ENCODE results near the gene CFAP20DC. TPM values are rescaled to one million over a fixed set of nuclear protein-coding genes. Genes with fewer than 3 reads are reported as not detected.

CFAP20DC gene
- total and polyA plus RNA-seq, 2 of the 4 experiments (the other 2 are of a cell fraction): 1.2 to 1.6 TPM

DNA sequence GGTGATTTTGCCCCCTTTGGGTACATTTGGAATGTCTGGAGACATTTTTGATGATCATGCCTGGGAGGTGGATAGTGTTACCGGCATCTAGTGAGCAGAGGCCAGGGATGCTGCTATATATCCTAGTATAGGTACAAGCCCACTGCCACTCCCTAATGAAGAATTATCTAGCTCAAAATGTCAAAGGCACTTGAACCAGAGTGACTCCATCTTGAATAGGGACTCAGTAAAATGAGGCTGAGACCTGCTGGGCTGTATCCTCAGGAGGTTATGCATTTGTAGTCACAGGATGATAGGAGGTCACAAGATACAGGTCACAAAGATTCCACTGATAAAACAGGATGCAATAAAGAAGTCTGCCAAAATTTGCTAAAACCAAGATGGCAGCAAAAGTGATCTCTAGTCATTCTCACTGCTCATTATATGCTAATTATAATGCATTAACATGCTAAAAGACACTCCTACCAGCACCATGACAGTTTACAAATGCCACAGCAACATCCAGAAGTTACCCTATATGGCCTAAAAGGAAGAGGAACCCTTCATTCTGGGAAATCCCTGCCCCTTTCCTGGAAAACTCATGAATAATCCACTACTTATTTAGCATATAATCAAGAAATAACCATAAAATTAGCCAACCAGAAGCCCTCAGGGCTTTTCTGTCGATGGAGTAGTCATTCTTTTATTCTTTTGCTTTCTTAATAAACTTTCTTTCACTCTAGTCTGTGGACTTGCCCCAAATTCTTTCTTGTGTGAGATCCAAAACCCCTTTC, 343.2 kb downstream of the CFAP20DC start:
- Histone ChIP-seq H2BK15ac (ENCODE audit: low read depth, low read length) (no peak overlapping the region), H4K5ac (ENCODE audit: low read depth, low read length) (no peak overlapping the region), H2BK120ac (ENCODE audit: low read depth, low read length) (no peak overlapping the region), H3K27ac (ENCODE audit: insufficient read depth, low read length) (no peak overlapping the region), H3K36me3 (ENCODE audit: control insufficient read depth, insufficient read depth, low read length) (no peaks in the 10 kb centered on the region), H3K4me1 (ENCODE audit: control insufficient read depth, insufficient read depth, low read length) (no peaks in the 10 kb centered on the region), H4K8ac (ENCODE audit: low read depth in 2 of 2, low read length in 2 of 2) (no peak overlapping the region), H2AK5ac (ENCODE audit: low read depth, low read length) (no peak overlapping the region), H2AK9ac (replicated peaks; ENCODE audit: low read depth, low read length, poor library complexity) (no peak overlapping the region), H3K14ac (replicated peaks; ENCODE audit: low read depth, low read length) (no peak overlapping the region), H4K20me1 (ENCODE audit: insufficient read depth, low read length) (no peaks in the 10 kb centered on the region), H3K56ac (ENCODE audit: extremely low read depth, insufficient read depth, low read length) (no peak overlapping the region), H3K9me3 (ENCODE audit: control insufficient read depth, insufficient read depth, low read length) (no peaks in the 10 kb centered on the region), H2BK5ac (ENCODE audit: low read depth, low read length, poor library complexity, severe bottlenecking) (no peak overlapping the region), H3K9me1 (ENCODE audit: insufficient read depth, low read length) (no peaks in the 10 kb centered on the region), H2BK20ac (ENCODE audit: low read depth, low read length) (no peak overlapping the region), H2AFZ (replicated peaks; ENCODE audit: low read length, poor library complexity) (no peak overlapping the region), H3K79me1 (ENCODE audit: low read depth in 1 of 2, low read length in 2 of 2) (no peaks in the 10 kb centered on the region), H3K4me2 (ENCODE audit: low read depth, low read length) (no peak overlapping the region), H3K18ac (ENCODE audit: low read depth, low read length) (no peak overlapping the region), H3K4me3 (ENCODE audit: insufficient read depth, low read depth, low read length) (no peak overlapping the region), H3K23ac (ENCODE audit: low read depth, low read length) (no peak overlapping the region), H3K4ac (ENCODE audit: low read depth, low read length) (no peak overlapping the region), H3K9ac (ENCODE audit: low read depth, low read length) (no peak overlapping the region), H3K27me3 (ENCODE audit: control insufficient read depth, insufficient read depth, low read length) (no peaks in the 10 kb centered on the region), H4K91ac (ENCODE audit: insufficient read depth, low read depth, low read length) (no peak overlapping the region)
- no CpG with 5 or more reads among the region's 2 CpGs for WGBS, 2 experiments (ENCODE audit: extremely low coverage in 2 of 2, insufficient read length in 1 of 2)
- in situ Hi-C loops (cut with MboI; ENCODE audit: low sequenced_read_pairs): no loop called here
- no peak for TF ChIP-seq FOS (IDR thresholded peaks at IDR 0.05; ENCODE audit: low read depth, low read length)
- TF ChIP-seq, protein P1, sequence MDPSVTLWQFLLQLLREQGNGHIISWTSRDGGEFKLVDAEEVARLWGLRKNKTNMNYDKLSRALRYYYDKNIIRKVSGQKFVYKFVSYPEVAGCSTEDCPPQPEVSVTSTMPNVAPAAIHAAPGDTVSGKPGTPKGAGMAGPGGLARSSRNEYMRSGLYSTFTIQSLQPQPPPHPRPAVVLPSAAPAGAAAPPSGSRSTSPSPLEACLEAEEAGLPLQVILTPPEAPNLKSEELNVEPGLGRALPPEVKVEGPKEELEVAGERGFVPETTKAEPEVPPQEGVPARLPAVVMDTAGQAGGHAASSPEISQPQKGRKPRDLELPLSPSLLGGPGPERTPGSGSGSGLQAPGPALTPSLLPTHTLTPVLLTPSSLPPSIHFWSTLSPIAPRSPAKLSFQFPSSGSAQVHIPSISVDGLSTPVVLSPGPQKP (IDR thresholded peaks at IDR 0.05; ENCODE audit: borderline replicate concordance, low read depth, low read length): no peak
- no peak for TF ChIP-seq POLR2A (IDR thresholded peaks at IDR 0.05; ENCODE audit: low read depth, low read length)
- no peak for TF ChIP-seq CHD1 (IDR thresholded peaks at IDR 0.05; ENCODE audit: low read depth, low read length)
- TF ChIP-seq BHLHE40 (IDR thresholded peaks at IDR 0.05; ENCODE audit: low read depth, low read length): no peak
- no peak for TF ChIP-seq NFE2L2 (IDR thresholded peaks at IDR 0.05; ENCODE audit: low read depth, low read length)
- TF ChIP-seq USF2 (IDR thresholded peaks at IDR 0.05; ENCODE audit: low read depth, low read length): no peak
- TF ChIP-seq RFX5 (IDR thresholded peaks at IDR 0.05; ENCODE audit: low read depth, low read length): no peak
- no peak for TF ChIP-seq SMC3 (IDR thresholded peaks at IDR 0.05; ENCODE audit: low read depth, low read length)
- no peak for TF ChIP-seq RCOR1 (IDR thresholded peaks at IDR 0.05; ENCODE audit: insufficient replicate concordance, low read length)
- no peak for TF ChIP-seq CTCF (conservative IDR thresholded peaks at IDR 0.05; ENCODE audit: low read depth, low read length)
- no peak for TF ChIP-seq MAZ (IDR thresholded peaks at IDR 0.05; ENCODE audit: borderline replicate concordance, low read depth, low read length)
- TF ChIP-seq MAFK (IDR thresholded peaks at IDR 0.05; ENCODE audit: low read depth, low read length): no peak
- TF ChIP-seq MXI1 (IDR thresholded peaks at IDR 0.05; ENCODE audit: borderline replicate concordance, low read depth, low read length): no peak
- no peak for TF ChIP-seq CEBPB (IDR thresholded peaks at IDR 0.05; ENCODE audit: low read depth, low read length)
- no peak for TF ChIP-seq RAD21 (IDR thresholded peaks at IDR 0.05; ENCODE audit: low read length)
- CTCF ChIA-PET: interaction anchor here (0.7 kb wide), 2 partner anchors 10 to 43 kb away, joined by 3 to 4 read pairs; no protein-coding TSS in a partner anchor
- DNase-seq (no peak), ATAC-seq (ENCODE audit: low read depth) (no peak)
- BruUV-seq (replicated peaks): no TSS peak
- dilution Hi-C loops (cut with HindIII; ENCODE audit: low sequenced_read_pairs, unreplicated experiment): no loop called here
- intact Hi-C loops (cut with micrococcal nuclease): no loop called here
- POLR2A ChIA-PET (ENCODE audit: unreplicated experiment): no interaction called here
